ENCODE measurements around the gene DNTTIP2.

The DNTTIP2 gene

GRCh38 chr1:93829061-93829460 lies 49.9 kb downstream of the DNTTIP2 start:
- DNase-seq (ENCODE audit: low read depth) = no peak

GRCh38 chr1:93828367-93828755 lies 50.6 kb downstream of the DNTTIP2 start:
- TF ChIP-seq CTCF (IDR thresholded peaks at IDR 0.05; ENCODE audit: control insufficient read depth, extremely low read depth, insufficient read depth) = no peak
- H3K4me3 ChIP-seq (ENCODE audit: low read depth, low read length) = no peak overlapping the region
- DNase-seq (ENCODE audit: low read depth) = no peak

More at GRCh38 chr1:93829061-93829460, 49.9 kb downstream of the DNTTIP2 start:
- H3K4me3 ChIP-seq (ENCODE audit: low read depth, low read length) = no peak overlapping the region
- no peak for TF ChIP-seq CTCF (IDR thresholded peaks at IDR 0.05; ENCODE audit: control insufficient read depth, extremely low read depth, insufficient read depth)

GRCh38 chr1:93827633-93828366 lies 51.2 kb downstream of the DNTTIP2 start:
- no peak for TF ChIP-seq CTCF (IDR thresholded peaks at IDR 0.05; ENCODE audit: control insufficient read depth, extremely low read depth, insufficient read depth)
- DNase-seq (ENCODE audit: low read depth) = no peak
- H3K4me3 ChIP-seq (ENCODE audit: low read depth, low read length) = no peak overlapping the region

GRCh38 chr1:93827128-93827527 lies 51.9 kb downstream of the DNTTIP2 start:
- no peak for DNase-seq (ENCODE audit: low read depth)
- H3K4me3 ChIP-seq (ENCODE audit: low read depth, low read length) = no peak overlapping the region
- TF ChIP-seq CTCF (IDR thresholded peaks at IDR 0.05; ENCODE audit: control insufficient read depth, extremely low read depth, insufficient read depth) = no peak

GRCh38 chr1:93824834-93825233 lies 54.2 kb downstream of the DNTTIP2 start:
- DNase-seq (ENCODE audit: low read depth) = no peak
- TF ChIP-seq CTCF (IDR thresholded peaks at IDR 0.05; ENCODE audit: control insufficient read depth, extremely low read depth, insufficient read depth) = no peak

GRCh38 chr1:93822730-93823425 lies 56.1 kb downstream of the DNTTIP2 start:
- H3K4me3 ChIP-seq (ENCODE audit: low read depth, low read length) = no peak overlapping the region
- TF ChIP-seq CTCF (IDR thresholded peaks at IDR 0.05; ENCODE audit: control insufficient read depth, extremely low read depth, insufficient read depth) = no peak
- DNase-seq (ENCODE audit: low read depth) = no peak

More at GRCh38 chr1:93824834-93825233, 54.2 kb downstream of the DNTTIP2 start:
- H3K4me3 ChIP-seq (ENCODE audit: low read depth, low read length) = no peak overlapping the region
